ENCODE data around the gene NRG2. TPM values are rescaled to one million over a fixed set of nuclear protein-coding genes. Genes with fewer than 3 reads are reported as not detected.

The NRG2 gene
- polyA plus RNA-seq, 1 donor: 0.88 TPM

GRCh38 chr5:139880416-139881142 is 162.5 kb downstream of the NRG2 start:
- DNase-seq: no peak

- no peak for DNase-seq
Observed at GRCh38 chr5:139878093-139878492, 165.0 kb downstream of the NRG2 start.

- DNase-seq: no peak
Observed at GRCh38 chr5:139877129-139877597, 165.9 kb downstream of the NRG2 start.

GRCh38 chr5:139875957-139876356 is 167.1 kb downstream of the NRG2 start:
- DNase-seq: no peak

GRCh38 chr5:139872851-139873794 is 170.0 kb downstream of the NRG2 start:
- DNase-seq: no peak

GRCh38 chr5:139872052-139872766 is 170.9 kb downstream of the NRG2 start:
- no peak for DNase-seq

- no peak for DNase-seq
Observed at GRCh38 chr5:139871614-139872013, 171.5 kb downstream of the NRG2 start.

- no peak for DNase-seq
Observed at GRCh38 chr5:139870677-139871076, 172.4 kb downstream of the NRG2 start.

- DNase-seq: no peak
Observed at GRCh38 chr5:139869042-139869790, 173.9 kb downstream of the NRG2 start.

- no peak for DNase-seq
Observed at GRCh38 chr5:139867581-139867980, 175.5 kb downstream of the NRG2 start.

- DNase-seq: no peak
Observed at GRCh38 chr5:139867109-139867508, 176.0 kb downstream of the NRG2 start.

- DNase-seq: no peak
Observed at GRCh38 chr5:139864716-139865483, 178.2 kb downstream of the NRG2 start.

- DNase-seq: peak; percentile 61
Observed at GRCh38 chr5:139863855-139864558, 179.1 kb downstream of the NRG2 start.

GRCh38 chr5:139863361-139863760 is 179.7 kb downstream of the NRG2 start:
- no peak for DNase-seq

- no peak for DNase-seq
Observed at GRCh38 chr5:139862803-139863202, 180.3 kb downstream of the NRG2 start.

- no peak for DNase-seq
Observed at GRCh38 chr5:139862313-139862712, 180.8 kb downstream of the NRG2 start.

GRCh38 chr5:139861889-139862207 is 181.3 kb downstream of the NRG2 start:
- no peak for DNase-seq

- no peak for DNase-seq
Observed at GRCh38 chr5:139861021-139861888, 181.8 kb downstream of the NRG2 start.

GRCh38 chr5:139859013-139859412 is 184.1 kb downstream of the NRG2 start:
- DNase-seq: no peak
